Hepatocyte (in vitro differentiated cells): Measurements from ENCODE around the gene CFAP73. TPM values are rescaled to one million over a fixed set of nuclear protein-coding genes. Genes with fewer than 3 reads are reported as not detected.
"Not testable (repeated sequence)": the region's sequence is repeated elsewhere in the genome, so short reads cannot be mapped to it uniquely, and the experiment has no call there.

Experiments
- DNase-seq: peaks from one replicate; pipeline ENCODE4 v3.0.0-alpha.2; 2016; ENCODE audit warnings: low spot score
- H2AFZ ChIP-seq: fragments of 200-600 bp; sonication (generic); 2 replicates; pipeline ENCODE4 v1.6.0; 2016; ENCODE audit warnings: antibody characterized with exemption, mild to moderate bottlenecking
- H3K27ac ChIP-seq: fragments of 200-600 bp; sonication (generic); 2 replicates; pipeline ENCODE4 v1.5.1; 2016; ENCODE audit warnings: mild to moderate bottlenecking
- H3K27me3 ChIP-seq: fragments of 200-600 bp; sonication (generic); 2 replicates; pipeline ENCODE4 v1.6.1; 2016
- H3K36me3 ChIP-seq: fragments of 200-600 bp; sonication (generic); replicated peaks from 2 replicates; pipeline ENCODE4 v1.5.1; 2016; ENCODE audit warnings: low read depth; ENCODE audit not compliant: insufficient read depth
- H3K4me1 ChIP-seq: fragments of 200-600 bp; sonication (generic); 2 replicates; pipeline ENCODE4 v1.5.1; 2016; ENCODE audit warnings: mild to moderate bottlenecking, moderate library complexity; ENCODE audit not compliant: insufficient read depth
- H3K4me2 ChIP-seq: fragments of 200-600 bp; sonication (generic); 2 replicates; pipeline ENCODE4 v1.6.0; 2016
- H3K4me3 ChIP-seq: fragments of 200-600 bp; sonication (generic); 2 replicates; pipeline ENCODE4 v1.5.1; 2016; ENCODE audit warnings: mild to moderate bottlenecking
- H3K79me2 ChIP-seq: fragments of 200-600 bp; sonication (generic); 2 replicates; pipeline ENCODE4 v1.6.0; 2017; ENCODE audit warnings: mild to moderate bottlenecking
- H3K9me2 ChIP-seq: fragments of 200-600 bp; sonication (generic); replicated peaks from 2 replicates; pipeline ENCODE4 v1.6.0; 2017; ENCODE audit warnings: mild to moderate bottlenecking; ENCODE audit not compliant: insufficient read depth
- H3K9me3 ChIP-seq: fragments of 200-600 bp; sonication (generic); 2 replicates; pipeline ENCODE4 v1.5.1; 2016; ENCODE audit warnings: low read depth, mild to moderate bottlenecking
- H4K20me1 ChIP-seq: fragments of 200-600 bp; sonication (generic); 2 replicates; pipeline ENCODE4 v1.6.0; 2016; ENCODE audit warnings: mild to moderate bottlenecking; ENCODE audit not compliant: insufficient read depth, poor library complexity, severe bottlenecking
- CTCF ChIP-seq: fragments of 200-600 bp; sonication (generic); IDR thresholded peaks from 2 replicates; pipeline ENCODE4 v1.5.1; 2016; ENCODE audit warnings: antibody characterized with exemption, mild to moderate bottlenecking; ENCODE audit not compliant: poor library complexity
- EZH2 ChIP-seq: fragments of 200-600 bp; sonication (generic); IDR thresholded peaks from 2 replicates; pipeline ENCODE4 v1.6.1; 2016; ENCODE audit warnings: antibody characterized with exemption, mild to moderate bottlenecking, borderline replicate concordance
- EZH2phosphoT487 ChIP-seq: fragments of 200-600 bp; sonication (generic); IDR thresholded peaks from one replicate; pipeline ENCODE4 v1.6.1; 2018; ENCODE audit warnings: antibody characterized with exemption, mild to moderate bottlenecking, low read depth, moderate library complexity; ENCODE audit not compliant: unreplicated experiment, severe bottlenecking
- WGBS: methylation state at CpG from one replicate; pipeline ENCODE4 v1.1.6; 2016; ENCODE audit warnings: low lambda C conversion rate; ENCODE audit errors: missing lambda C conversion rate; 5-methylcytosine and 5-hydroxymethylcytosine counted together
- polyA plus RNA-seq: library from polyadenylated mRNA; unstranded; fragments of >200 nt; fragmentation: Nextera tagmentation; extraction: Ambion mirVana; gene quantifications from 2 replicates; pipeline ENCODE4 v1.2.1, GENCODE V29; 2016
- total RNA-seq: library from RNA; depleted of rRNA; stranded (reverse); fragments of >200 nt; gene quantifications from 2 replicates; pipeline ENCODE4 v1.2.3, GENCODE V29; 2014

CFAP73 gene
- total and polyA plus RNA-seq, 2 experiments from 2014 or later: not detected

- Histone ChIP-seq H3K9me2 (no peaks in the 10 kb centered on the region), H3K4me2 (no peak overlapping the region), H3K9me3 (no peaks in the 10 kb centered on the region), H3K4me3 (no peak overlapping the region), H4K20me1 (no peaks in the 10 kb centered on the region), H3K27ac (no peak overlapping the region), H3K27me3 (no peaks in the 10 kb centered on the region), H3K4me1 (no peaks in the 10 kb centered on the region), H3K79me2 (no peaks in the 10 kb centered on the region), H3K36me3 (no peaks in the 10 kb centered on the region), H2AFZ (no peak overlapping the region)
- no peak for DNase-seq
- 93% methylated on average over 8 of the region's 8 CpGs for WGBS
- TF ChIP-seq EZH2 (no peak), CTCF (no peak), EZH2phosphoT487 (no peak)
These were observed 54.6 kb downstream of the CFAP73 start for GRCh38 chr12:113203852-113204760.

GRCh38 chr12:113204804-113205203, 55.3 kb downstream of the CFAP73 start:
- WGBS: 95% methylated on average over 3 of the region's 3 CpGs
- no peak overlapping the region for H3K4me2 ChIP-seq

GRCh38 chr12:113206802-113207201, 57.3 kb downstream of the CFAP73 start:
- H3K36me3 ChIP-seq, H3K9me3 ChIP-seq, H4K20me1 ChIP-seq, H3K27me3 ChIP-seq, H3K4me2 ChIP-seq, H3K4me3 ChIP-seq, H3K9me2 ChIP-seq, H3K4me1 ChIP-seq, H2AFZ ChIP-seq, DNase-seq, H3K27ac ChIP-seq, H3K79me2 ChIP-seq: not testable (repeated sequence)
- 98% methylated on average over 5 of the region's 5 CpGs for WGBS

More at GRCh38 chr12:113204804-113205203, 55.3 kb downstream of the CFAP73 start:
- Histone ChIP-seq H3K79me2 (no peaks in the 10 kb centered on the region), H4K20me1 (no peaks in the 10 kb centered on the region), H3K27me3 (no peaks in the 10 kb centered on the region), H3K4me1 (no peaks in the 10 kb centered on the region), H3K9me3 (no peaks in the 10 kb centered on the region), H3K9me2 (no peaks in the 10 kb centered on the region), H3K4me3 (no peak overlapping the region), H2AFZ (no peak overlapping the region), H3K27ac (no peak overlapping the region), H3K36me3 (no peaks in the 10 kb centered on the region)
- no peak for DNase-seq
- TF ChIP-seq EZH2phosphoT487 (no peak), EZH2 (no peak), CTCF (no peak)

- Histone ChIP-seq H3K79me2 (no peaks in the 10 kb centered on the region), H3K27ac (no peak overlapping the region), H3K4me3 (no peak overlapping the region), H3K36me3 (no peaks in the 10 kb centered on the region), H4K20me1 (no peaks in the 10 kb centered on the region), H2AFZ (no peak overlapping the region), H3K4me1 (no peaks in the 10 kb centered on the region), H3K9me3 (no peaks in the 10 kb centered on the region), H3K9me2 (no peaks in the 10 kb centered on the region), H3K27me3 (no peaks in the 10 kb centered on the region), H3K4me2 (no peak overlapping the region)
- TF ChIP-seq CTCF (no peak), EZH2 (no peak), EZH2phosphoT487 (no peak)
- no peak for DNase-seq
- WGBS: 80% methylated on average over 6 of the region's 6 CpGs
These were observed 58.1 kb downstream of the CFAP73 start for GRCh38 chr12:113207613-113208040.
